Neural cell (in vitro differentiated cells): ENCODE results near the gene CYP3A7. TPM values are rescaled to one million over a fixed set of nuclear protein-coding genes. Genes with fewer than 3 reads are reported as not detected.

Source experiments
- H2AFZ ChIP-seq: fragments of 200-600, 300-800 bp; sonication (generic), shearing (Covaris generic); 2 replicates; pipeline ENCODE4 v1.6.0; 2014; ENCODE audit warnings: low read depth, mild to moderate bottlenecking, antibody characterized with exemption, low read length, moderate library complexity
- H3F3A ChIP-seq: fragments of 200-600 bp; shearing (Covaris generic); 2 replicates; pipeline ENCODE4 v1.6.1; 2016; ENCODE audit warnings: mild to moderate bottlenecking, moderate library complexity, mixed read lengths, antibody characterized with exemption, low read length; ENCODE audit not compliant: insufficient read depth, poor library complexity, severe bottlenecking
- H3K27ac ChIP-seq: fragments of 200-600, 300-800 bp; sonication (generic), shearing (Covaris generic); 2 replicates; pipeline ENCODE4 v1.5.1; 2014; ENCODE audit warnings: mild to moderate bottlenecking, low read length, moderate library complexity
- H3K27me3 ChIP-seq: fragments of 300-800, 200-600 bp; sonication (generic), shearing (Covaris generic); 2 replicates; pipeline ENCODE4 v1.6.0; 2014; ENCODE audit warnings: mild to moderate bottlenecking, low read depth, low read length, moderate library complexity; ENCODE audit not compliant: insufficient read depth
- H3K36me3 ChIP-seq: fragments of 300-800, 200-600 bp; sonication (generic), shearing (Covaris generic); 2 replicates; pipeline ENCODE4 v1.5.1; 2014; ENCODE audit warnings: mild to moderate bottlenecking, antibody characterized with exemption, low read length, moderate library complexity; ENCODE audit not compliant: insufficient read depth
- H3K4me2 ChIP-seq: fragments of 300-800, 200-600 bp; sonication (generic), shearing (Covaris generic); 2 replicates; pipeline ENCODE4 v1.6.0; 2014; ENCODE audit warnings: mild to moderate bottlenecking, low read length
- H3K4me3 ChIP-seq: fragments of 300-800, 200-600 bp; sonication (generic), shearing (Covaris generic); 2 replicates; pipeline ENCODE4 v1.5.1; 2014; ENCODE audit warnings: mild to moderate bottlenecking, low read length, moderate library complexity
- H3K79me2 ChIP-seq: fragments of 200-600 bp; shearing (Covaris generic); replicated peaks from 2 replicates; pipeline ENCODE4 v1.6.0; 2014; ENCODE audit warnings: mild to moderate bottlenecking, low read length, moderate library complexity; ENCODE audit not compliant: insufficient read depth
- H3K9ac ChIP-seq: fragments of 300-800, 200-600 bp; sonication (generic), shearing (Covaris generic); 2 replicates; pipeline ENCODE4 v1.6.1; 2016; ENCODE audit warnings: mild to moderate bottlenecking, low read length, mixed read lengths
- H3K9me2 ChIP-seq: fragments of 200-600 bp; shearing (Covaris generic); 2 replicates; pipeline ENCODE4 v1.6.1; 2016; ENCODE audit warnings: mild to moderate bottlenecking, low read length, mixed read lengths; ENCODE audit not compliant: insufficient read depth
- H3K9me3 ChIP-seq: fragments of 200-600, 300-800 bp; sonication (generic), shearing (Covaris generic); 2 replicates; pipeline ENCODE4 v1.6.1; 2016; ENCODE audit warnings: mild to moderate bottlenecking, mixed run types, low read length, moderate library complexity, mixed read lengths
- H4K20me1 ChIP-seq: fragments of 200-600 bp; shearing (Covaris generic); 2 replicates; pipeline ENCODE4 v1.6.1; 2016; ENCODE audit warnings: mild to moderate bottlenecking, mixed run types; ENCODE audit not compliant: insufficient read depth
- CTCF ChIP-seq: fragments of 450-650 bp; IDR thresholded peaks from 2 replicates; pipeline ENCODE4 v1.5.1; 2014; ENCODE audit warnings: antibody characterized with exemption, mild to moderate bottlenecking, moderate library complexity; ENCODE audit not compliant: poor library complexity, severe bottlenecking
- EP300 ChIP-seq: fragments of 450-650 bp; conservative IDR thresholded peaks from 2 replicates; pipeline ENCODE4 v1.6.1; 2014; ENCODE audit warnings: antibody characterized with exemption, mild to moderate bottlenecking, moderate library complexity; ENCODE audit not compliant: poor library complexity, severe bottlenecking
- EZH2 ChIP-seq: fragments of 200-600, 300-800 bp; shearing (Covaris generic), sonication (generic); IDR thresholded peaks from 2 replicates; pipeline ENCODE4 v1.6.1; 2014; ENCODE audit warnings: antibody characterized with exemption, low read length, borderline replicate concordance, mild to moderate bottlenecking; ENCODE audit not compliant: insufficient read depth, poor library complexity, severe bottlenecking
- MXI1 ChIP-seq: fragments of 450-650 bp; conservative IDR thresholded peaks from 2 replicates; pipeline ENCODE4 v1.6.1; 2014; ENCODE audit warnings: antibody characterized with exemption, mild to moderate bottlenecking; ENCODE audit not compliant: poor library complexity, severe bottlenecking
- POLR2AphosphoS5 ChIP-seq: IDR thresholded peaks from 2 replicates; pipeline ENCODE4 v1.6.1; 2012
- RAD21 ChIP-seq: fragments of 450-650 bp; conservative IDR thresholded peaks from 2 replicates; pipeline ENCODE4 v1.6.1; 2014; ENCODE audit warnings: antibody characterized with exemption, mild to moderate bottlenecking, moderate library complexity
- REST ChIP-seq: IDR thresholded peaks from 2 replicates; pipeline ENCODE4 v1.6.1; 2012; ENCODE audit warnings: borderline replicate concordance
- SMC3 ChIP-seq: fragments of 450-650 bp; conservative IDR thresholded peaks from 2 replicates; pipeline ENCODE4 v1.6.1; 2014; ENCODE audit warnings: antibody characterized with exemption, mild to moderate bottlenecking, moderate library complexity; ENCODE audit not compliant: poor library complexity
- TAF1 ChIP-seq: IDR thresholded peaks from 2 replicates; pipeline ENCODE4 v1.6.1; 2012; ENCODE audit warnings: low read depth
- polyA plus RNA-seq: library from polyadenylated mRNA; depleted of rRNA; stranded (reverse); fragments of >200 nt; gene quantifications from 2 replicates; pipeline ENCODE4 v1.2.3, GENCODE V29; 2014

CYP3A7 gene
- polyA plus RNA-seq, 1 donor from 2014 or later, result not detected

- no peaks in the 10 kb centered on the region for H3K27me3 ChIP-seq
- H3K9me2 ChIP-seq, result no peaks in the 10 kb centered on the region
- H3K9me3 ChIP-seq, result no peaks in the 10 kb centered on the region
Measured at GRCh38 chr7:99739699-99740572, 4.9 kb upstream of the CYP3A7 start.

More at GRCh38 chr7:99739699-99740572, 4.9 kb upstream of the CYP3A7 start:
- no peak overlapping the region for H3K4me3 ChIP-seq
- no peak overlapping the region for H2AFZ ChIP-seq
- no peak overlapping the region for H3K4me2 ChIP-seq
- H3F3A ChIP-seq, result no peaks in the 10 kb centered on the region
- no peaks in the 10 kb centered on the region for H3K36me3 ChIP-seq
- H3K27ac ChIP-seq, result no peak overlapping the region
- H3K9ac ChIP-seq, result no peak overlapping the region
- TF ChIP-seq REST (no peak), RAD21 (no peak), TAF1 (no peak), SMC3 (no peak), MXI1 (no peak), EZH2 (no peak), EP300 (no peak), CTCF (no peak), POLR2AphosphoS5 (no peak)
- no peaks in the 10 kb centered on the region for H4K20me1 ChIP-seq
- no peaks in the 10 kb centered on the region for H3K79me2 ChIP-seq
